HG02588 (cell line): ENCODE data around the gene KMT2A.
A peak's percentile ranks its signal among the peaks of the same experiment; 100 is the strongest.
"Not testable (repeated sequence)": the region's sequence is repeated elsewhere in the genome, so short reads cannot be mapped to it uniquely, and the experiment has no call there.

Source experiments
- ATAC-seq: cut with Tn5 transposase; IDR thresholded peaks from one replicate; pipeline ENCODE4 v1.9.1; 2021; ENCODE audit warnings: mild to moderate bottlenecking, moderate library complexity; ENCODE audit not compliant: unreplicated experiment

Gene KMT2A

DNA sequence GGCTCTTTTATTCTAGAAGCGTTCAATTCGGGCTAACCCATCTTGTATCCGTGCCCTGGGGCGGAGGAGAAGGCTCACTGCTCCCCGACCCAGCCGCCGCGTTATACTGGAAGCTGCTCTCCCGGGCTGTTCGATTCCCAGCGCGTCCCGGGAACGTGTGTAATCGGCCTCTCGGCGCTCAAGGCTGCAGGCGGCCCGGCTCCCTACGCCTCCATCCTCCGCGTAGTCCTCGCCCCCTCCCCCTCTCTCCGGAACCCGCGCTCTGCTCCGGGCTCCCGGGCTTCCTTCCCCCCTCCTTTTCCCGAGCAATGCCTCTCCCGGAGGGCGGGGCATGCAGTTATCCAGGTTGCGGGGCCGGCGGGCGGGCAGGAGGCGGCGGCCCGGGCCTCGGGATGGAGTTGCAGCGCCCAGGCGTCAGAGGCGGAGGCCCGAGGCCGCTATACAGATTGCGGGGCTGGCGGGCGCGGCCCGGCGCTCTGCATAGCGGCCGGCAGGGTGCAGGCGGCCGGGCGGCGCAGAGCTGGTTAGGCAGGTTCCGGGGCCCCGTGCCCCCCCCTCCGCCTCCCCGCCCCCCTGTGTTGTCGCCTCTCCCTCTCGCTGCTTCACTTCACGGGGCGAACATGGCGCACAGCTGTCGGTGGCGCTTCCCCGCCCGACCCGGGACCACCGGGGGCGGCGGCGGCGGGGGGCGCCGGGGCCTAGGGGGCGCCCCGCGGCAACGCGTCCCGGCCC lies at the start of gene KMT2A:
Gene KMT2A, plus strand, starts transcription at position 600 of the 732 bp plus-strand sequence. Its CDS starts 21 bp downstream, at position 621.
- ATAC-seq, result peak; percentile 52

DNA sequence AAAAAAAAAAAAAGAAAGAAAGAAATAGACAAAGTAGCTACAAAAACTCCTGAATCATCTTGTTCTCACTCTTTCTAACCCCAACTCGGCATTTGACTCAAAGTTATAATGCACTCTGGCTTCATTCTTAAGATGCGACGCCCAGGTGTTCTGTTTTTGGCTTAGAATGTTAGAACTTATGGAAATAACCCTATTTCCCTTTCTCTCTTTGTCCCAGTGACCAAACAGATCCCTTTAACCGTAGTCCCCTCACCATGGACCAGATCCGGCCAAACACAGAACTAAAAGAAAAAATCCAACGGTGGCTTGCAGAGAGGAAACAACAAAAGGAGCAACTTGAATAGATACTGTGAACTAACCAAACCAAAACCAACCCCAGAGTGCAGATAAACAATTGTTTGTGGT lies 40.2 kb upstream of the KMT2A start:
- ATAC-seq, result no peak

DNA sequence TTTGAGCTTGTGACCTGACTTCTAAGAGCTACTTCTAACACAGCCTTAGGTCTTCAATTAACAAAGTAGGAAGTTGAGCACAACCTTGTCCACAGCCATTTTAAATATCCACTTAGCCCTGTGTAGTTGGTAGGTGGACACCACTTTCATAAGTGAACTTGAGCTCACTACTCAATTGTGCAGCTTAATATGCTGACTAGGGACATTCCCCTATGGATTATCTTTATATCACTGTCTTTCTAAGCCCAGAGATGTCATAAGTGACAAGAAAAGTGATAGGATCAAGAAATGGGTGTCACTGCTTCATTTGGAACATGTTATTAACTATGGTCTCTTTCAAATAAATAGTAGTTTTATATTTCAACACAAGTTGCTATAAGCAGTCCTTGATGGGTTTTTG lies 38.8 kb upstream of the KMT2A start:
- no peak for ATAC-seq

DNA sequence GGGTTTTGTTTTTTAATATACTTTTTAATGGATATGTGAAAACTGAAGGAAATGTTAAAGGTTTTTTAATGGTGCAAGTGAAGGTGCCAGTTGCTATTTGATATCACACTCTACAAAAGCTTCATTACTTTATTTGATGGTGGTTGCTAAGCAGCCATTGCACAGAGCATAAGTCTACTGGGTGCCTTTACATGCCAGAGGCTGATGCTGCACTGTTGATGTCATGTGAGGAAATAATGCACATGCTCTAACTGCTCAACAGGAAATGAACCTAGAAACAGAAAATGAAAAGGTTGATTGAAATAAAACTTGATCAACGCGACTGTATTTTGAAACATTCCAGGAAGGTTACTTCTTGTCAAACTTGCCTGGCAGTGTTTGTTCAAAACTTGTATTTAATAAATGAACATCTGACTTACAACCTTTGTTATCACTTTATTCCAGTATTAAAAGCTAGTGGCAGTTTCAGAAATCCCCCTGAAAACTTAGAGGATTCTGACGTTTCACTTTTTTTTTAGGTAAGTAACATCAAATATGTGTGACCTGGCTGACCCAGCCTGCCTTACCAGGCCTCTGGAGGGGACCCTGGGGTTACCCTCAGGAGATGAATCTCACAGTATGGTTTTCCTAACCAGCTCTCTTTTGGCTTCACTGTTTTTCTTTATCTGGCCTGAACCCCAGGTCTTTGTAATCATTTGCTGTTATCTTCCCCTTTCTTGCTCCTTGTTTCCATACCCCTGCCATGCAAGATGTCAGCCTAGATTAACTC lies 37.3 kb upstream of the KMT2A start:
- no peak for ATAC-seq

DNA sequence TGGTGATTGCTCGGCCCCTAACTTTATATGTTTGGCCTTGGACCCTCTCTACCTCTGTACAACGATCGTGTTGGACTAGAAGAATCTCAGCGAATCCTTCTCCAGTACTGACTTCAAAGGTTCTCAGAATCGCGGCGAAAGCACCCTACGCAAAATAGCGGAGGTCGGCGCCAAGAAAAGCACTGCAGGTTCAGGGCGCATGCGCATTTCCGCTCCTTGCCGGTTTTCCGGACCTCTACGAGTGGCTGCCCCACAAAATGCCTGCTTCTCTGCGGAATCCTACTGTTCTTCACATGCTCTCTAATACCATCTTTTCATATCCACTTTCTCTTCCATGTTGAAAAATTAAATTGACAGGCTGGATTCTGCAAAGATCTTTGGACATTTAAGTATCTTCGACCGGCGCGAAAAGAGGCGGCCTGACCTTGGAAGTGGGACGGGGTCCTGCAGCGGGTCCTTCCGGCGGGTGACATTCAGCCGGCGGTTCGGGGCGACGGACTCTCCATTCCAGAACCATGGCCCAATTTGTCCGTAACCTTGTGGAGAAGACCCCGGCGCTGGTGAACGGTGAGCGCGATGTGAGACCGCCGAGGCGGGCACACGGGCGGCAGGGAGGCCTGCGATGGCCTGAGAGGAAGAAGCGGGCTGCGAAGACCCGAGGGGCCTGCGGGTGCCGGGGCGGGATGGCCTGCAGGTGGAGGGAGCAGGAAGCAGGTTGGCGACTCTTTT lies 35.0 kb upstream of the KMT2A start, which contains the start of gene ATP5MG:
Gene ATP5MG, plus strand, starts transcription at position 456 of the 729 bp plus-strand sequence. Its CDS starts 60 bp downstream, at position 516.
- peak; percentile 49 for ATAC-seq

DNA sequence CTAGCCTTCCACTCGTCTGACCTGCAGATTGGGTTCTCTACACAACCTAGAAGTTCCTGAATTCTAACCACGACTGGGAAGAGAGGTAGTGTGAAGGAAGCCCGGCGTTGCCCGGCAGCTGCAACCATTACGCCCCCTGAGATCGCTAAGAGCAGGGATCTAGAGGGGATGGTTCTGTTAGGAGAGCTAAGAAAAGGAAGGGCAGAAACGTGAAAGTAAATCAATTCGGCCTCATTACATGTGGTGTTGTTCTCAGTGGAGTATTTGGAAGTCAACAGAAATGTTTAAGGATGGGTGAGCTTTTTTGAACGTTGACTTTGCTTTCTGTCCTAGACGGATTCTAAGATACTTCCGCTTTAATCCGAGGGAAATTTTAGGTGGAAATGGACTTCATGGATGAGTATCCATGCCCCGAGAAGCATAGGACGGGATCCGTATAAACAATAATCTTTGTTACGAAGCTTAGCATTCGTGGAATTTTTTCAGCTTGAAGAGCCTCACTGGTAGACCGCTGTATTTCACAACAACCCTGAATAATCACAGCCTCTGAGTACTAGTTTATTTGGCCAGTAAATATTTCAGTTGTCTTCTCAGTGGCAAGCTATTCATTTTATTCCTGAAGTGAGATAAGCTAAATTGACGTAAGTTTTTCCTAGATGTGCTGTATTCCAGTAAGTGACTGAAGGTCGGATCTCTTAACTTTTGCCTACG lies 34.3 kb upstream of the KMT2A start:
- no peak for ATAC-seq

DNA sequence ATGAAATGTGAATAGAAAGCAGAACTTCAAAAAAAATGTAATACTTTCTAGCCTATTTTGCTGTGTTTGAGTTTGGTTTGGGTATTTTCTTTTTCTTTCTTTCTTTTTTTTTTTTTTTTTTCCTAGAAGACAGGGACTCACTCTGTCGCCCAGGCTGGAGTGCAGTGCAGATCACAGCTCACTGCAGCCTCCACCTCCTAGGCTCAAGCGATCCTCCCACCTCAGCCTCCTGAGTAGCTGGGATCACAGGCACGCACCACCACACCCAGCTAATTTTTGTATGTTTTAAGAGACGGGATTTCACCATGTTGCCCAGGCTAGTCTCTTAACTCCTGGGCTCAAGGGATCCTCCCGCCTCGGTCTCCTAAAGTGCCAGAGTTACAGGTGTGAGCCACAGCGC lies 33.7 kb upstream of the KMT2A start:
- ATAC-seq, result not testable (repeated sequence)

DNA sequence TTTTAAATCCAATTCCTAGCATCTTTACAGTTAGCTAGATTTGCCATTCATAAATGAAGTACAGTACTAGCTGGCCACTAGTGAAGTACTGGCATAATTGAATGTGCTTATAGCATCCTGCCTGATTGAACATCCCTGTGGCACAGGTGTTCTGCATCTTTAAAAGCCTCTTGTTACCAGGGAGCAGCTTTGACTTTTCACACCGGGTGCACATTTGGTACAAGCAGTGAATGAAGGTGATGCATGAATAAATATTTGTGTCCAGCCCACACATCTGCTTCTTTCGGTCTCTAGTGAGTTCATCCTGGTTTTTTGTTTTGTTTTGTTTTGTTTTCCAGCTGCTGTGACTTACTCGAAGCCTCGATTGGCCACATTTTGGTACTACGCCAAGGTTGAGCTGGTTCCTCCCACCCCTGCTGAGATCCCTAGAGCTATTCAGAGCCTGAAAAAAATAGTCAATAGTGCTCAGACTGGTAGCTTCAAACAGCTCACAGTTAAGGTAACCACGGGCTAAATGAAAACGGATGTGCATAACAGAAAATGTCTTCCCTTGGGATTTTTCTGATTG lies 29.6 kb upstream of the KMT2A start:
- no peak for ATAC-seq

DNA sequence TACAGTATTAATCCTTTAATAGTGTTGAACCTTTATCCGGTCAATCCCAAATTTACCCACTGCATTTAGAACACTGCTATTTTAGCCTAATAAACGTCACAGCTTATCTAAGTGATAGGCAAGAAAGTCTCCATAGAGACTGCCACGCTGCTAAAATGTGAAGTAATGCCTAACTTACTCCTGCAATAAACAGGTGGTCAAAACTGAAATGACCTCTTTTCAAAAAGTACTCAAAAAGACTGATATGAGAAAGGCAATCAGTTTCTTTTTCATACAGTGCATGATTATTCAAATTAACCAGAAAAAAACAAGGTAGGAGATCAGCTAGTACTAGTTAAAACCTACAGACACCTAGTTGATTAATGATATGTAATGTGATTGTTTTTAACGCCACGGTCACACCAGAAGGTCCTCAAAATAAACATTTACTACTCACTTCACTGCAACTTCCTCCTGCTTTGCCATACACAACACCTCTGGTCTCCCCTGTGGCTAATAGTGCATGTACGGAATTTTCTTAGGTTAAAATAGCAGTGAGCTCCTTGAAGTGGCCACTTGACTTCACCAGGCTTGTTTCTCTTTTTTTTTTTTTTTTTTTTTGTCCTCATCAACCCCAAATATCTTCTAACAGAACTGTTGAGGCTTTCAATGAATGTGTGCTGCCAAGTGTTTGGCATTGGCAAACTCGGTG lies 26.1 kb upstream of the KMT2A start:
- ATAC-seq, result no peak

DNA sequence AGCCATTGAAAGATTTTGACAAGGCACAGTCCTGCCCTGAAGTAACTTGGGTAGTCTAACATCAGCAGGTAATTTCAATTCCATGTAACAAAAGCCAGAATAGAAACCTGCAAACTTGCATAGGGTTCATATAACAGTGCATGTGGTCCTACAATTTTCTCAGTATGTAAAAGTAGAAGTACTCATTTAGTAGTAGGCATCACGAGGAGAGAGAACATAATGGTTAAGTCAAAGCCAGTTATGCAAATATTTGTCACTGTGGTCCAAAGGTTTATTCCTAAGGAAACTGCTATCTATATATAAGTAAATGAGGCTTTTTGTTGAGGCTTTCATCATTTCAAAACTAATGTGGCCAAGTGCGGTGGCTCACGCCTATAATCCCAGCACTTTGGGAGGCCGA lies 24.8 kb upstream of the KMT2A start:
- no peak for ATAC-seq

DNA sequence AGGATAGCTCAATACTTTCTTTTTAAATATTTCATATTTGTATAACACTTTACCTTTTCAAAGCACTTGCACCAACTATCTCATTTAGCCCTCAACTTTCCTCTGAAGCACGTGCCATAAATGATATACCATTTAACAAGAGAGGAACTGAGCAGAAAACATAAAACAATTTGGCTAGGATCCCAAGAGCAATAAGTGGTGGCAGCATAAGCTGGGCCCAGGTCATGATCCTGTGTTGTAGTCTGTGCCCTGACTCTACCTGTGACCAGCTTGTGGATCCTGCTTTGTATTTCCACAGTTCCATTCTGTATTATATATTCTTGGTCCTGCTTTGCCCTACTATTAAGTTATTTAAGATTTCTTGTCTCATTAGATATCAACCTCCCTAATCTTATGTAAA lies 23.4 kb upstream of the KMT2A start:
- ATAC-seq, result no peak

DNA sequence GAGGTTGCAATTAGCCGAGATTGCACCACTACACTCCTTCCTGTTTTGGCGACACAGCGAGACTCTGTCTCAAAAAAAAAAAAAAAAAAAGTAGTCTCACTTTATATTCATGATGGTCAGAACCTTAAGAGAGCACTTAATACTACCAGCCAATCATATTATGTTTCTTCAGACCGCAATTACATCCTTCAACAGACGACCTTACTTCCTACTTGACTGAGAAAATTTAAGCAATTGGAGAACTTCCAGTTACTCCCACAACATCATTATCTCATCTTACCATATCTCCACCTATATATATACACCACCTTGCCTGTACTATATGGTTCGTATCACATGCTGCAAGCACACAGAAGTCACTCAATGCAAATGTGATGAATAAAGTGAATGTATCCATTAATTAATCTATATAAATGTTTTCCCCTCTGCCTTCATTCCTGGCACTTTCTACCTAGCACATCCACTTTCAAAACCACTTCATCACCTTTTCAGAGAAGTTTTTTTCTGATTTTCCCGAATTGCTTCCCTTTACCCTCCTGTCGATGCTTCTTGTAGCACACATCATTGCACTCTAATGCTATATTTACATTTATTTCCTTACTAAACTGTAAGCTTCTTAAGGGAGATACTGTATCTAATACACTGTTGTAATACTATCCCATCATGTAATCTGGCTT lies 21.1 kb upstream of the KMT2A start:
- no peak for ATAC-seq

DNA sequence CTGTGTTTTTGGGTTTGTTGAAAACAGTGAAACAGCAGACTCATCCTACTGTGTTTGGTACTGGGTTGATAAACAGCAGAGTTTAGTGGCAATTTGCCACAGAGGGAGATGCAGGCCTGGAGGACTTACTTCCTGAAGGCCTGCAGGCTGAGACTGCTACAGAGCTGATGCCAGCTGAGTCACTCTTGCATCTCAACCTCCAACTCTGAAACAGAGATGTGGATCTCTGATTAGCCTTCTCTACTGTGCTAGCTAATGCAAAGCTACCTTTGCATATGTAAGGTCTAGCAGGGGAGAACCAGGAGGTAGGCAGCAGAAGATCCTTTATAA lies 20.6 kb upstream of the KMT2A start:
- ATAC-seq, result no peak

DNA sequence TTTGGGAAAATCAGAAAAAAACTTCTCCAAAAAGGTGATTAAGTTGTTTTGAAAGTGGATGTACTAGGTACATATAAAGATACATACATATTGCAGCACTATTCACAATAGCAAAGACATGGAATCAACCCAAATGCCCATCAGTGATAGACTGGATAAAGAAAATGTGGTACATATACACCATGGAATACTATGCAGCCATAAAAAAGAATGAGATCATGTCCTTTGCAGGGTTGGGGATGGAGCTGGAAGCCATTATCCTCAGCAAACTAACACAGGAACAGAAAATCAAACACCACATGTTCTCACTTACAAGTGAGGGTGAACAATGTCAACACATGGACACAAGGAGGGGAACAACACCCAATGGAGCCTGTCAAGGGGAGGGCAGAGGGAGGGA lies 19.4 kb upstream of the KMT2A start:
- ATAC-seq, result not testable (repeated sequence)

DNA sequence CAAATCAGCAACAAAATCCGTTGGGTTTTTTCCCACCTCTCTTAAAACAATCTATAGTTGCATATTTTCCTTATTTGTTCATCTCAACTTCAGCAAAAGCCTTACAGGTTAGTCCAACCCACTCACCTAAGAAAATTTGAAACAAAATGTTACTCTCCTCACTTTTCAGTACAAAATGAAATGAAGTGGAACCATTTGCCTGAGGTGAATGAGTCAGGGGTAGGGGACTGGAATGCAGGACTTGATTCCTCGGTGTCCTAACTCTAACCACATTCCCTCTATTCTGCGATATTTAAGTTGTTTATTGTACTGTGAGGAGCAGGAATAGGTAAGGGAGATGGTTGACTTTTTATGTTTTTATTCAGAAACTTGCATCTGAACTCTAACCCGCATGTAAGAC lies 18.5 kb upstream of the KMT2A start:
- no peak for ATAC-seq

DNA sequence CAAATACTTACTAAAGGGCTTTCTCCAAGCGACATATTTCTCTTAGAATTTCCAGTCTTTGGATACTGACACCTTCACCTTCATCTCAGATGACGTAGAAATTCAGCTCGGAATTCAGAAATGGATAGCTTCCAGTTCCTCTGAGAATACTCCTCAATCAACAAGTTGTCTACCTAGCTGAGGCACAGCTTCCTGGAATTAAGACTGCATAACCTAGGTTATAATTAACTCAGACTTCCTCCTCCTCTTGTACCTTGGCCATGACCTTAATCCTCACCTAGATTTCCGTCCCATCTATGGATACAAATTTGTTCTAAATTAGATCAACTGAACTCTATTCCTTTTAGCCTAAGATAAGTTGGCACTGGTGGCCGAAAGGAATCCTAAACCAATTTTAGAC lies 17.5 kb upstream of the KMT2A start:
- no peak for ATAC-seq

DNA sequence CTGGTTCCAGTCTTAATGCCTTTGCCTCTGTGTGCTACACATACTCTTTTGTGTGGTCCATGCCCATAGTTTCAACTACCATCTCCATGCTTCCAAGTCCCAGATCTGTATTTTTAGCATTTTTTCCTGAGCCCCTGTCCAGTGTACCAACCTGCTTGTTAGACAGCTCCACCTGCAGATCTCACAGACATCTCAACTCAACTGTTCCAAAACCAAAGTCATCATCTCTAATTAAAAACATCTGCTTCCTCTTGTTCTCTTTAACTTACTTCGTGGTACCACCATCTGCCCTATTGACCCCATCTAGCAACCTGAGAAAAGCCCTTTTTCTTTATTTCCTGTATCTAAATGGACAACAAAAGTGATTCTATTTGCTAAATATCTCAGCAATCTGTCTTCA lies 8.6 kb upstream of the KMT2A start:
- ATAC-seq, result no peak

DNA sequence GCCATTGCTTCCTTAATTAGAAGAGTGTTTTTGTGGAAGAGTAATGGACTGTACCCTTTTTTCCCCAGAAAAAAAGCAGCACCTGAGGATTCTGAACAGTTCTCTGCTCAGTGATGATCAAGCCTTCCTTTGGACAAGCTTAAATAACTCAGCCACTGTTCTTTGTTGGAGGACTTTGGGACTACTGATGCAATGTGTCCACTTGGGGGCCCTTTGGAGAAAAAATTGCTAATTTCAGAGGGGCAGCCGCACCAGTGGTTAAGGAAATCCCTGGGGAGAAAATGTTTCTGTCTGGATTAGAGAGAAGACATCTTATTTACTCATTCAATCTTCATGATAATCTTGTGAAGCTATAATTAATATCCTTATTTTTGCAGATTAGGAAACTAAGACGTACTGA lies 5.3 kb upstream of the KMT2A start:
- ATAC-seq, result no peak

DNA sequence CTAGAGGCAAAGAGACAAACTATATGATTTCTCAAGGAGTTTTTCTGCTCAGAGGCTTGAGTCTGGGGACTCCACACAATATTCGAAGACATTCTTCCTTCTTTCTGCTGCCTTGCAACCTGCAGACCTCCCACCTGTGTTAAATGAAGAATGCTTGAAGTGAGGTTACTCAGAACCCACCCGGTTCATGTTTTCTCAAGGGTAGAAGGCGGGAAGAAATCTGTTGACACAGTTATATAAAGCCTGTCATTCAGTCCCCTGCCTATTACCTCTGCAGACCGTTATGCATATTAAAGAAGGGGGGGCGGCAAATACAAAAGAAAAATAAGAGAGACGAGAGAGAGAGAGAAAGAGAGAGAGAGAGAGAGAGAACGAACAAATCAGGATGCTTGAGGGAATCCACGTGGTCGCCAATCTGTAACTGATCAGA lies 2.2 kb upstream of the KMT2A start:
- no peak for ATAC-seq
